Renal pelvis (tissue), 12 donors: ENCODE data around the gene MOV10. TPM values are rescaled to one million over a fixed set of nuclear protein-coding genes. Genes with fewer than 3 reads are reported as not detected.
A peak's percentile ranks its signal among the peaks of the same experiment; 100 is the strongest.
"Not testable (repeated sequence)": the region's sequence is repeated elsewhere in the genome, so short reads cannot be mapped to it uniquely, and the experiment has no call there.

ENCODE experiments used
- DNase-seq: peaks from one replicate; pipeline ENCODE4 v3.0.0-alpha.2; 2013
- long read RNA-seq, 16 experiments: transcript quantifications; one replicate each; lab custom pipeline, GENCODE V29; 2026
- polyA plus RNA-seq, 3 donors: library from polyadenylated mRNA; unstranded; fragments of 120-200 nt; gene quantifications; one replicate each; pipeline ENCODE4 v1.2.1, GENCODE V29; 2013; ENCODE audit not compliant: insufficient read length in 3 of 3

MOV10 gene, protein sequence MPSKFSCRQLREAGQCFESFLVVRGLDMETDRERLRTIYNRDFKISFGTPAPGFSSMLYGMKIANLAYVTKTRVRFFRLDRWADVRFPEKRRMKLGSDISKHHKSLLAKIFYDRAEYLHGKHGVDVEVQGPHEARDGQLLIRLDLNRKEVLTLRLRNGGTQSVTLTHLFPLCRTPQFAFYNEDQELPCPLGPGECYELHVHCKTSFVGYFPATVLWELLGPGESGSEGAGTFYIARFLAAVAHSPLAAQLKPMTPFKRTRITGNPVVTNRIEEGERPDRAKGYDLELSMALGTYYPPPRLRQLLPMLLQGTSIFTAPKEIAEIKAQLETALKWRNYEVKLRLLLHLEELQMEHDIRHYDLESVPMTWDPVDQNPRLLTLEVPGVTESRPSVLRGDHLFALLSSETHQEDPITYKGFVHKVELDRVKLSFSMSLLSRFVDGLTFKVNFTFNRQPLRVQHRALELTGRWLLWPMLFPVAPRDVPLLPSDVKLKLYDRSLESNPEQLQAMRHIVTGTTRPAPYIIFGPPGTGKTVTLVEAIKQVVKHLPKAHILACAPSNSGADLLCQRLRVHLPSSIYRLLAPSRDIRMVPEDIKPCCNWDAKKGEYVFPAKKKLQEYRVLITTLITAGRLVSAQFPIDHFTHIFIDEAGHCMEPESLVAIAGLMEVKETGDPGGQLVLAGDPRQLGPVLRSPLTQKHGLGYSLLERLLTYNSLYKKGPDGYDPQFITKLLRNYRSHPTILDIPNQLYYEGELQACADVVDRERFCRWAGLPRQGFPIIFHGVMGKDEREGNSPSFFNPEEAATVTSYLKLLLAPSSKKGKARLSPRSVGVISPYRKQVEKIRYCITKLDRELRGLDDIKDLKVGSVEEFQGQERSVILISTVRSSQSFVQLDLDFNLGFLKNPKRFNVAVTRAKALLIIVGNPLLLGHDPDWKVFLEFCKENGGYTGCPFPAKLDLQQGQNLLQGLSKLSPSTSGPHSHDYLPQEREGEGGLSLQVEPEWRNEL
- polyA plus RNA-seq = 10 to 100 TPM; 77.7 to 84.6 (median 81.0) TPM
- long read RNA-seq, donor 1, partial matches to known transcripts = 204 of 283 reads
- long read RNA-seq, donor 1, other reads (novel, unspliced or antisense) = 76 of 283 reads
- long read RNA-seq, donor 2, partial matches to known transcripts = 117 of 356 reads
- long read RNA-seq, donor 2, other reads (novel, unspliced or antisense) = 233 of 356 reads
- long read RNA-seq, donor 3, partial matches to known transcripts = 105 of 228 reads
- long read RNA-seq, donor 3, other reads (novel, unspliced or antisense) = 118 of 228 reads
- long read RNA-seq, donor 4, partial matches to known transcripts = 0 of 9 reads
- long read RNA-seq, donor 4, other reads (novel, unspliced or antisense) = 0 of 9 reads
- long read RNA-seq, donor 5, partial matches to known transcripts = 0 of 1 reads
- long read RNA-seq, donor 5, other reads (novel, unspliced or antisense) = 0 of 1 reads
- long read RNA-seq, donor 6, transcript MOV10-203 (21 exons, 3,552 nt) = major isoform, 5 of 251 reads
- long read RNA-seq, donor 6, partial matches to known transcripts = 63 of 251 reads
- long read RNA-seq, donor 6, other reads (novel, unspliced or antisense) = 178 of 251 reads
- long read RNA-seq, donor 7, partial matches to known transcripts = 142 of 203 reads
- long read RNA-seq, donor 7, other reads (novel, unspliced or antisense) = 56 of 203 reads
- long read RNA-seq, donor 8, partial matches to known transcripts = 76 of 107 reads
- long read RNA-seq, donor 8, other reads (novel, unspliced or antisense) = 29 of 107 reads
- long read RNA-seq, donor 9, partial matches to known transcripts = 7 of 11 reads
- long read RNA-seq, donor 9, other reads (novel, unspliced or antisense) = 0 of 11 reads
- long read RNA-seq, donor 10, partial matches to known transcripts = 0 of 8 reads
- long read RNA-seq, donor 10, other reads (novel, unspliced or antisense) = 0 of 8 reads
- long read RNA-seq, donor 11, partial matches to known transcripts = 161 of 200 reads
- long read RNA-seq, donor 11, other reads (novel, unspliced or antisense) = 36 of 200 reads
- long read RNA-seq, donor 12, partial matches to known transcripts = 94 of 340 reads
- long read RNA-seq, donor 12, other reads (novel, unspliced or antisense) = 243 of 340 reads
- long read RNA-seq, donor 13, partial matches to known transcripts = 91 of 135 reads
- long read RNA-seq, donor 13, other reads (novel, unspliced or antisense) = 42 of 135 reads
- long read RNA-seq, donor 14 = 0 reads
- long read RNA-seq, donor 15, transcript MOV10-201 (20 exons, 3,383 nt) = major isoform, 5 of 495 reads
- long read RNA-seq, donor 15, partial matches to known transcripts = 349 of 495 reads
- long read RNA-seq, donor 15, other reads (novel, unspliced or antisense) = 132 of 495 reads
- long read RNA-seq, donor 16, partial matches to known transcripts = 38 of 251 reads
- long read RNA-seq, donor 16, other reads (novel, unspliced or antisense) = 205 of 251 reads

DNA sequence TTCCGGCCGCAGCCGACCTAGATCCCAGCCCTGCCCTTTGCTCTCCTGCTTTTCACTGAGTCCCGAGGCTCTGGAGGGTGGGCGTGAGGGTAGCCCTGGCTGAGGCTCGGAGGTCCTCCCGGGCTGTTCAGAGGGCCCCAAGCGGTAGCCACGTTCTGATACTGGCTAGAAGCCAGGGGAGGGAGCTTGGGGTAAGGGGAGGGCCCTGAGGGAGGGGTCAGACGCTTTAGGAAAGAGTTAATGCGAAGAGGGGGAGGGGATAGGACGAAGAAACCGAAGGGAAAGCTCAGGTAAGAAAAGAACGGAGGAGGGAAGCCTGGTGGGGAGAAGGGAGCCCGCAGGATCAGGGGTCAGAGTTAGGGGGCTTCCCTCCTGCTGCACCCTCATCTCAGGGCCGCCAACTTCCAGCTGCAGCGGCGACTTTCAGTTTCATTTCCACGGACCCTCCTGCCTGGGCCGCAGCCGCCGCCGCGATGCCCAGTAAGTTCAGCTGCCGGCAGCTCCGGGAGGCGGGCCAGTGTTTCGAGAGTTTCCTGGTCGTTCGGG is at the start of gene MOV10:
TSS of gene MOV10 (plus strand) at position 220 of the 546 bp plus-strand sequence. CDS start at position 474, 254 bp downstream.
- peak; percentile 70 for DNase-seq

DNA sequence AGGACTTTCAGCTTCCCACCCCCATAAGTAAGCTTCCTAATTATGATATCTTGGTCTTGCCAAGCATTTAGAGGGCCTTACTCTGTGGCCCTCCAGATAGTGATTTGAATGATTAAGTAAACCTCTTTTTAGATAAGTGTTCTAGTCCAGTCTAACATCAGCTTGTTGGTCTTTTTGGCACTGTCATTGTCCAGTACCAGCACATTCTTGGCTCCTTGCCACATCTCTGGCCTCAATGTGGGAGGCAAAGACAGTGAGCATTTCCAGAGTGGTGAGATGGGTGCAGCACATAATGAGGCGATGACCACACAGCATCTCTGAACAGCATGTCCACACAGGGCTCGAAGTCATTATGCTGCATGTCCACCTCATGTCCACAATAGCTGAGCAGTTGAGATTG is 48.8 kb upstream of the MOV10 start:
- no peak for DNase-seq

DNA sequence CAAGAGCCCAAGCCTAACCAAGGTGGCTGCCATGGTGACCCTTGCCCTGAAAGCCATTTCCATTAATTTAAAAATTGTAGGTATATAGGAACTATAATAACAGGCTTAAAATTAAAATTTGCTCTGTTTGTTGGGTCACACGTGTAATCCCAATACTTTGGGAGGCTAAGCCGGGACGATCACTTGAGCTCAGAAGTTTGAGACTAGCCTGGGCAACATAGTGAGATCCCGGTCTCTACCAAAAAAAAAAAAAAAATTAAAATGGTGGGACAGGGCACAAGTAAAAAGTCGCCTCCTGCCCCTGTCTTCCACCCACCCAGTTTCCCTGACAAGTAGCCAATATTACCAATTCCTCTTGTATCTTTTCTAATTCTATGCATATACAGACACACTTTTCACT is 48.3 kb upstream of the MOV10 start:
- no peak for DNase-seq

DNA sequence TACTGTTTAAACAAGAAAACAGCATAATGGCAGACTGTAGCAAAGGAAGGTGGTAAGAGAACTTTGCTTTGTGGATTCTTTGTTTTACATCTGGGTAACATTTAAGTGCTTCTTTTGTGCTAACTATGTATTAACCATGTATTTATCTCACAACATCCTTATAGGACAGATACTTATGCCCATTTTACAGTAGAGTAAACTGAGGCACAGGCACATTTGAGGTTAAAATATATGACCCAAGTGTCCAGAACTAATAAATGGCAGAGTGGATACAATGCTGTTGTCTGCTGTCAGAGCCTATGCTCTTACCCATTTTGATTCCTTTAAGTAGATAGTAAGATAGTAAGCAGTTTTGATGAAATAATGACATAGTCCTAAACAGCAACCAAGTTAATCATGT is 47.6 kb upstream of the MOV10 start:
- no peak for DNase-seq

DNA sequence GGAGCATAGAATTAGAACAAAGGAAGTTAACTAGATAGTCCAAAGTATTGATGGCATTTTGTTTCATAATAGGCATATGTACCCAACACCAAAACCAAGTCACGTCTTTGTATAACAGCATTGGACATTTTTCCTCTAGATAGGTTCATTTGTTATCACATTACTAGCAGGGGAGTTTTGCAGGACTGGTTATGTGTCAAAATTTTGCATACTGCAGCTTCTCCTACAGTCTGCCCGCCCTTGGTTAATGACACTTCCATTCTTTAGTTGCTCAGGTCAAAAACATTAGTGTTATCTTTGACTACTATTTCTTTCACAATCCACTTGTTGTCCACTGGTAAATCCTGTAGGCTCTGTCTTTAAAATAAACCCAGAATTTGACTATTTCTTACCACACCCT is 45.9 kb upstream of the MOV10 start:
- no peak for DNase-seq

DNA sequence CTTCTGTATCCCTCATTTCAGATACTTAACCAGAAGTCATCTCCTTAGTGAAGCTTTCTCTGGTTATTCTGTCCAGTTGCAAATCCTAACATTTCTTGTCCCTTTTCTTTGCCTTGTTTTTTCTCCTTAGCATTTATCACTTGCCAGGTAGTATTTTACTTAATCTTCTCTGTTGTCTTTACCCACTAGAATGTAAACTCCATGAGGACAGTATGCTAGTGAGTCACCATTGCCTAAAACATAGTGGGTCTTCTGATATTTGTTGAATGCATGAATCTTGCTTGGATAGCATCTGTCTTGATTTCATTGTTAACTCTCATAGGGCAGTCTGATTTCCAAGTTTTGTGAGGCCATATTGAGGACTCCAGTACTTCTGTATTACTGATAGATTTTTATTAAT is 45.2 kb upstream of the MOV10 start:
- no peak for DNase-seq

DNA sequence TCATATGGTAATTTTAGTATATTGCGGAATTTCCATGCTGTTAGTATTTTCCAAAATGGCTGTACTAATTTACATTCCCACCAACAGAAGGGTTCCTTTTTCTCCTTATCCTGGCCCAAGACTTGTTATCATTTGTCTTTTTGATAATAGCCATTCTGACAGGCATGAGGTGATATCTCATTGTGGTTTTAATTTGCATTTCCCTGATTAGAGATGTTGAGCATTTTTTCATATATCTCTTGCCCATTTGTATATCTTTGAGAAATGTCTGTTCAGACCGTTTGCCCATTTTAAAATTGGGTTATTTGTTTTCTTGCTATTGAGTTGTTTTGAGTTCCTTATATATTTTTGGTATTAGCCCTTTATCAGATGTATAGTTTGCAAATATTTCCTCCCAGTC is 40.8 kb upstream of the MOV10 start:
- DNase-seq = no peak

DNA sequence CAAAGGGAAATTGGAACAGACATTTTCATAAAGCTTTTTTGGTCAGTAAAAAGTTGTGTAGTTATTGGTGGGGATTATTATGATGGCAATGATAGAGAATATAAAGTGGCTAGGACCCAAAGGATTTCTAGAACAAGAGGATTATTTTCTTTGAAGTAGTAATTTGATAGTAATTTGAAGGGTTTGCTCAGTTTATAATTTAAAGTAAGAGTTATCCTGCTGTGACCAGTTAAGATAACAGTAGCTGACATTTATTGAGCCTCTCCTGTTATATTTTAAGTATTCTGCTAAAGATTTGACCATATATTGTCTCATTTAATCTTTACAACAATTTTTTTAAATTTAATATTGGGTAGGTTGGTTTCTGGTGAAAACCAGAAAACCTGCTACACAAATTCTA is 40.1 kb upstream of the MOV10 start:
- no peak for DNase-seq

DNA sequence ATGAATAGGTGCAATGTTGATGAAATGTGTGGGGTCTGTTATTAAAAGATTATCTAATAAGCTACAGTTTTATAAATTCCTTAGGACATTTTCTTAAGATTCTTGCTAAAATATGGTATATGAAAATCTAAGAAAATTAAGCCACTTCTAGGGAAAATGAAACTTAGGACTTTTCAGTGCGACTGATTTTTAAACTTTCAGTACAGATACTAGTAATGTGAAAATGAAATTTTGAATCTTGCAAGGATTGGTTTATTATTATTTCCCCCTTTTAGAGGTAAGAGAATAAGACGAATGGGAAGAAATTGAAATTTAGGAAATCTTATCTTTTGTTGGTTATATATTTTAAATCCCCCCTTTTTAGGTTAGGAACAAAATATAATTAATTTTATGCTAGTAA is 38.4 kb upstream of the MOV10 start:
- no peak for DNase-seq

DNA sequence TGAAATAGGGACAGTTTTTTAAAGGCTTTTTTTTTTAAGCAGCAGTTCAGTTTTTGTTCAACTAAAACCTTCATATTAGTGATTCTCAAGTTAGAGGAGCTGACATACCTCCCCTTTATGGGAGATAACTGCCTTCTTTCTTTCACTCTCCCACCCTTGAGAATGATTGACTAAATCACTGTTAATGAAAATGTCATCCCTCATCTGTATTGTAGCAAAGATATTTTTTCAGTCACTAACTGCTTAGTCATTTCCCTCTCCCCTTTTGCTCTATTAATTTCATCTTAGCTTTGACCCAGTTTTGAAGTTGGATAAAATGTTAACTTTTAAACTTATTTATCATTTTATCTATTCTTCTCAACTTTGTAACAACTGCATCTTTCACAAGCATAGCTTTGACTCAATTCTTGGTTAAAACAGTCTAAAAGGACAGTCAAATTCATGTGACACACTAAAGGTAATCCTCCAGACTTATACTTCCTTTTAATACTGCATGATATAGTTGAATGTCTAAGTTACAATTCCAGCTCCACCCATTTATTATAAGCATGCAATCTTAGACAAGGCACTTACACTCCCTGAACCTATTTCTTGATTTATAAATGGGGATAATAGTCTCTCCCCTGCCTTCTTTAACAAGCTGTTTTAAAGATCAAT is 37.7 kb upstream of the MOV10 start:
- DNase-seq = no peak

DNA sequence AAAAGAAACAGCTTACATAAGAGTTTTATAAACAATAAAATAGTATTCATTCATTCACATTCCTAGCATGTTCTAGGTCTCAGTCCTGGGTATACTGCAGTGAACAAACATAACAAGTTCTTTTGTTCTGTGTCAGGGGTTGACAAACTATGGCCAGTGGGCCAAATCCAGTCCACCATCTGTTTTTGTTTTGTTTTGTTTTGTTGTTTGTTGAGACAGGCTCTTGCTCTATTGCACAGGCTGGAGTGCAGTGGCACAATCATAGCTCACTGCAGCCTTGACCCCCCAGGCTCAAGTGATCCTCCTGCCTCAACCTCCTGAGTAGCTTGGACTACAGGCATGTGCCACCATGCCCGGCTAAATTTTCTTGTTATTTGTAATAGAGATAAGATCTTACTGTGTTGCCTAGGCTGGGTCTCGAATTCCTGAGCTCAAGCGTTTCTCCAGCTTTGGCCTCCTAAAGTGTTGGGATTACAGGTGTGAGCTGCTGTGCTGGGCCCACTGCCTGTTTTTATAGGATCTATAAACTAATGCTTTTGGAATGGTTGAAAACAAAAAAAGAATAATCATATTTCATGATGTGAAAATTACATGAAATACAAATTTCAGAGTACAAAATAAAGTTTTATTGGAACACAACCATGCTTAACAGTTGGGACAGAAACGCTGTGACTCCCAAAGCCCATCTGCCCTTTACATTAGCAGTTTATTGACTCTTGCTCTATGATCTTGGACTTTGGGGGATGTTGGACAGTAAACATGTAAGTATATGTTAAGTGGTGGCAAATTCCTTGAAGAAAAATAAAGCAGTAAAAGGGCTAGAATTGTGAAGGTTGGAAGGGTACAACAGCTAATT is 37.0 kb upstream of the MOV10 start:
- DNase-seq = no peak

DNA sequence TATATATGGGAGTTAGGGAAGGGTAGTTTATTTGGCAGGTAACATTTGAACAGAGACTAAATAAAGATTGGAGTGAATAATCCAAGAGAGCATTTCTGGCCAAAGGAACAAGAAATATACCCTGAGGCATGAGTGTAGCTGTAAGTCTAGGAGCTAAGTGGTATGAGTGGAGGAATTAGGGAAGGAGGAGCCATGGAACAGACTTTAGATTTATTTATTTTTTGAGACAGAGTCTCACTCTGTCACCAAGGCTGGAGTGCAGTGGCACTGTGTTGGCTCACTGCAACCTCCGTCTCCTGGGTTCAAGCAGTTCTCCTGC is 36.4 kb upstream of the MOV10 start:
- DNase-seq = no peak

DNA sequence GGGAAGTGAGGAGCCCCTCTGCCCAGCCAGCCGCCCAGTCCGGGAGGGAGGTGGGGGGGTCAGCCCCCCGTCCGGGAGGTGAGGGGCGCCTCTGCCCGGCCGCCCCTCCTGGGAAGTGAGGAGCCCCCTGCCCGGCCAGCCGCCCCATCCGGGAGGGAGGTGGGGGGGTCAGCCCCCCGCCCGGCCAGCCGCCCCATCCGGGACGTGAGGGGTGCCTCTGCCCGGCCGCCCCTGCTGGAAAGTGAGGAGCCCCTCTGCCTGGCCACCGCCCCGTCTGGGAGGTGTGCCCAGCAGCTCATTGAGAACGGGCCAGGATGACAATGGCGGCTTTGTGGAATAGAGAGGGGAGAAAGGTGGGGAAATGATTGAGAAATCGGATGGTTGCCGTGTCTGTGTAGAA is 34.0 kb upstream of the MOV10 start:
- not testable (repeated sequence) for DNase-seq

DNA sequence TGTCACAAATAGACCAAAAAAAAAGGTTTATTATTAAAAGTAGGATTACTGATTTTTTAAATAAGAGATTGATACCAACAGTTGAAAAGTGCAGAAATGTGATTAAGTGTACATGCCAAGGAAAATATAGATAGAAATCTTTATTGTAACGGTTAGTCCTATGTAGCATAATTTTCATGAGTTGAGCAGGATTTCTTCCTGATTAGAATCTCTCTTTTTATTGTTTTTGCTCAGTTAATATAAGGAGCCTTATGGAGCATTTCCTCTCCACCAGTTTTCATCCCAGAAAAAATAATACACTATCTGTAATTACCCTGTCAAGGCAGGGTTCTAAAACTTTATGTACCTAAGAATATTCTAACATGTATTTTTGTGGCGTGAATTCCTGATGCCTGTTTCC is 31.4 kb upstream of the MOV10 start:
- no peak for DNase-seq

DNA sequence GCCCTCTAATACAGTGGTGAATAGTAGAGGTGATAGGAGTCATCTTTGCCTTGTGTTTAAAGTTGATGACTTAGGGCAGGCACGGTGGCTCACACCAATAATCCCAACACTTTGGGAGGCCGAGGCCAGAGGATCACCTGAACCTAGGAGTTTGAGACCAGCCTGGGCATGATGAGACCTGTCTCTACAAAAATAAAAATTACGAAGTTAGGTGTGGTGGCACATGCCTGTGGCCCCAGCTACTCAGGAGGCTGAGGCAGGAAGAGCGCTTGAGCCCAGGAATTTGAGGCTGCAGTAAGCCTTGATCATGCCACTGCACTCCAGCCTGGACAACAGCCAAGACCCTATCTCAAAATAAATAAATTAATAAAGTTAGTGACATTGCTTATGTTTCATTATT is 28.2 kb upstream of the MOV10 start:
- no peak for DNase-seq

DNA sequence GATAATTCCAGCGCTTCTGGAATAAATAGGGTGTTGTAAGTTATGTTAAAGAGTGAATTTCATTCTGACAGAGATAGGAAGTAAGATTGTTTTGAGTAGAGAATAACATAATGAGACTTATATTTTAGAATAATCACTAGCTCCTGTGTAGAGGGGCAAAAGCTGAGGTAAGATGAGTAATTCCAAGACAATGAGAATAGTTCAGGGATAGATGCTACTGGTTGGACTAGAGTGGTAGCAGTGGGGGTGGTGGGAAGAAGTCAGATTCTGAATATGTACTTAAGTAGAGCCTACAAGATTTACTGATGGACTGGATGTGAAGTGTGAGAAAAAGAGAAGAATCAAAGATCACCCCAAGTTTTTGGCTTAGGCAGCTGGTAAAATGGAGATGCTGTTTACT is 23.3 kb upstream of the MOV10 start:
- no peak for DNase-seq

DNA sequence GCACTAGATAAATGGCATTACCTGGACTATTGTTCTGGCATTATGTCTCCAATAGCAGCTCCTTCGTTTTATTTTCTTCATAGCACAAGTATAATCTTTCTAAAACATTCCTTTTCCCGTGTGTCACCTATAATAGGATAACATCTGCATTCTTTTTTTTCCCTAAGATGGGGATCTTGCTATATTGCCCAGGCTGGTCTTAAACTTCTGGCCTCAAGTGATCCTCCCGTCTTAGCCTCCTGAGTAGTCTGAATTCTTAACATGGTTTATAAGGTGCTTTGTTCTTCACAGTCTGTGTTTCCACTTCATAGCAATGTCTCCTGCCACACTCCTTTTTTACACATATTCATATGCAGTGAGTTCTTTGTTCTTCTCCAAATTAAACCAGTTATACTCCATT is 8.6 kb upstream of the MOV10 start:
- no peak for DNase-seq

DNA sequence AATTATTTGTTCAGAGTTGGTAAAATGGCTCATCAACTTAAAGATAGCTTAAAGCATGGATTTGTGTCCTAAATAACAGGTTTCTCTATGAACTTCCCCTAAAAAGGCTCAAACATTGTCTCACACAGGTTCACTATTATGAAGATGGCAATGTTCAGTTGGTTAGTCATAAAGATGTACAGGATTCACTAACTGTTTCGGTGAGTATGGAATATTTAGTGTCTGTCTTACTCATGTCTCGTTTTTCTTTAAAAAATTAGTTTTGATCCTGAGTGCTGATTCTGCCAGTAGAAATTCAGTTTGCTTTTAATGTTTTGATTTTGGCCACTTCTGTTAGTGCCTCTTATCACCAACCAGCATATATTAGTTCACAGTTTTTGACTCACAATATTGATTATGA is 7.5 kb upstream of the MOV10 start:
- no peak for DNase-seq
